H1 (cell line): ENCODE data around the gene ARHGAP15.

Experiments
- EZH2 ChIP-seq: fragments of 200-600 bp; sonication (generic); IDR thresholded peaks from 2 replicates; pipeline ENCODE4 v1.7.1; 2012; ENCODE audit warnings: low read depth, mild to moderate bottlenecking, moderate library complexity, low read length, inconsistent platforms; ENCODE audit not compliant: severe bottlenecking
- MAX ChIP-seq: IDR thresholded peaks from 2 replicates; pipeline ENCODE4 v1.6.1; 2012; ENCODE audit warnings: inconsistent platforms
- POLR2A ChIP-seq, 2 experiments: IDR thresholded peaks; 1 replicate in 1 of 2; 2 replicates in 1 of 2; pipeline ENCODE4 v1.6.1; 2011; ENCODE audit warnings: low read depth in 2 of 2, low read length in 2 of 2, mild to moderate bottlenecking in 2 of 2; ENCODE audit errors: control extremely low read depth in 1 of 2
- POLR2AphosphoS5 ChIP-seq: IDR thresholded peaks from 2 replicates; pipeline ENCODE4 v1.6.1; 2011; ENCODE audit warnings: low read depth, low read length
- POU5F1 ChIP-seq: IDR thresholded peaks from 2 replicates; pipeline ENCODE4 v1.6.1; 2011; ENCODE audit warnings: low read depth, mild to moderate bottlenecking, low read length, moderate library complexity
- SAP30 ChIP-seq: fragments of 300-600 bp; sonication (generic); IDR thresholded peaks from 2 replicates; pipeline ENCODE4 v1.7.1; 2012; ENCODE audit warnings: low read length, moderate library complexity, mild to moderate bottlenecking, inconsistent platforms; ENCODE audit not compliant: insufficient read depth, insufficient replicate concordance
- SRF ChIP-seq: IDR thresholded peaks from 2 replicates; pipeline ENCODE4 v1.6.1; 2011; ENCODE audit warnings: mild to moderate bottlenecking, low read depth, low read length, moderate library complexity
- TAF1 ChIP-seq: IDR thresholded peaks from 2 replicates; pipeline ENCODE4 v1.6.1; 2011; ENCODE audit warnings: mild to moderate bottlenecking, low read depth, low read length
- ZNF274 ChIP-seq: IDR thresholded peaks from 2 replicates; pipeline ENCODE4 v1.7.0; 2012; ENCODE audit warnings: low read length, borderline replicate concordance; ENCODE audit errors: extremely low read depth

- TF ChIP-seq POLR2AphosphoS5 (no peak), POU5F1 (no peak), SRF (no peak), MAX (no peak), SAP30 (no peak), POLR2A (IDR thresholded peaks at IDR 0.05; ENCODE audit: control extremely low read depth in 1 of 2, low read depth in 2 of 2, low read length in 2 of 2) (no peak), ZNF274 (no peak), TAF1 (no peak), EZH2 (no peak)
Measured at GRCh38 chr2:143205106-143205764, 76.0 kb downstream of the ARHGAP15 start.
